ENCODE data around the gene PFDN5. TPM values are rescaled to one million over a fixed set of nuclear protein-coding genes. Genes with fewer than 3 reads are reported as not detected.

PFDN5 gene
- polyA plus RNA-seq, 1 experiment = 965 TPM

DNA sequence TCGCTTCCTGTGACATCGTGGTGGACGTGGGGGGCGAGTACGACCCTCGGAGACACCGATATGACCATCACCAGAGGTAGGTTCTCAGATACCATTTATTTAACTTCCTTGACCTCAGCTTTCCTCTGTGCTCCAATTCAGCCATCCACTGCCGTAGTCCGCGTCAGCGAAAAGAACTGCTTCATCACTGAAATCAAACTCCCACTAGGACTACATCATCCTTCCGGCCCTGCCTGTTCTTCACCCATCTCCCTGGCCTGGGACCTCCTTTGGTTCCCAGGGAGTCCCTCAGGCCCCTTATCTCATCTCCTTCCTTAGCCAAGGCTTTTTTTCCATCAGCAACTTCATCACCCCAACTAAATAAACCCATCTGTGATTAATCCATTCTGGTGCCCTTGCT is 4.8 kb downstream of the PFDN5 start:
- TF ChIP-seq, protein P1, sequence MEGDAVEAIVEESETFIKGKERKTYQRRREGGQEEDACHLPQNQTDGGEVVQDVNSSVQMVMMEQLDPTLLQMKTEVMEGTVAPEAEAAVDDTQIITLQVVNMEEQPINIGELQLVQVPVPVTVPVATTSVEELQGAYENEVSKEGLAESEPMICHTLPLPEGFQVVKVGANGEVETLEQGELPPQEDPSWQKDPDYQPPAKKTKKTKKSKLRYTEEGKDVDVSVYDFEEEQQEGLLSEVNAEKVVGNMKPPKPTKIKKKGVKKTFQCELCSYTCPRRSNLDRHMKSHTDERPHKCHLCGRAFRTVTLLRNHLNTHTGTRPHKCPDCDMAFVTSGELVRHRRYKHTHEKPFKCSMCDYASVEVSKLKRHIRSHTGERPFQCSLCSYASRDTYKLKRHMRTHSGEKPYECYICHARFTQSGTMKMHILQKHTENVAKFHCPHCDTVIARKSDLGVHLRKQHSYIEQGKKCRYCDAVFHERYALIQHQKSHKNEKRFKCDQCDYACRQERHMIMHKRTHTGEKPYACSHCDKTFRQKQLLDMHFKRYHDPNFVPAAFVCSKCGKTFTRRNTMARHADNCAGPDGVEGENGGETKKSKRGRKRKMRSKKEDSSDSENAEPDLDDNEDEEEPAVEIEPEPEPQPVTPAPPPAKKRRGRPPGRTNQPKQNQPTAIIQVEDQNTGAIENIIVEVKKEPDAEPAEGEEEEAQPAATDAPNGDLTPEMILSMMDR (IDR thresholded peaks at IDR 0.05; ENCODE audit: insufficient read depth, low read depth, low read length) = no peak
- peaks cover 7% of the 10 kb centered on the region for H3K36me3 ChIP-seq (ENCODE audit: control insufficient read depth, insufficient read depth, low read length)
- peak overlapping the region; percentile 80 for H3K4me3 ChIP-seq (ENCODE audit: low read depth, low read length)
- no peak for DNase-seq (ENCODE audit: low read depth)
- no peaks in the 10 kb centered on the region for H3K27me3 ChIP-seq (ENCODE audit: control insufficient read depth, insufficient read depth, low read length)
- CTCF ChIA-PET = interaction anchor here (1.7 to 6.3 kb wide), 3 partner anchors 21 to 93 kb away, joined by 6 to 39 read pairs (median 33); partner anchors contain the start of genes AAAS and ITGB7
- POLR2A ChIA-PET = no interaction called here

DNA sequence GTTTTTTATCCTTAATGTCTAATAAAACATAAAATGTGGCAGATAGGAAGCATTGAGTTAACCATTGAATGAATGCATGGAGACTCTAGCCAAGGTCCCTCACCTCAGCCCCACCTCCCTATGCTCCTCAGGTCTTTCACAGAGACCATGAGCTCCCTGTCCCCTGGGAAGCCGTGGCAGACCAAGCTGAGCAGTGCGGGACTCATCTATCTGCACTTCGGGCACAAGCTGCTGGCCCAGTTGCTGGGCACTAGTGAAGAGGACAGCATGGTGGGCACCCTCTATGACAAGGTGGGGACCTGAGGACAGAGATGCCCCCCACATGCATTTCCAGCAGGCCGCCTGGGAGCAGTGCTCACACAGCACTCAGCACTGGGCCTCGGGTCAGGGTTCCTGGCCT is 7.6 kb downstream of the PFDN5 start:
- POLR2A ChIA-PET = no interaction called here
- Histone ChIP-seq H3K36me3 (ENCODE audit: control insufficient read depth, insufficient read depth, low read length) (peaks cover 19% of the 10 kb centered on the region), H3K4me3 (ENCODE audit: low read depth, low read length) (no peak overlapping the region), H3K27me3 (ENCODE audit: control insufficient read depth, insufficient read depth, low read length) (no peaks in the 10 kb centered on the region)
- no peak for DNase-seq (ENCODE audit: low read depth)
- CTCF ChIA-PET = interaction anchor here (1.5 to 3.5 kb wide), 3 partner anchors 18 to 237 kb away, joined by 3 to 18 read pairs (median 6); partner anchors contain the start of gene AAAS
- TF ChIP-seq, protein P1 (IDR thresholded peaks at IDR 0.05; ENCODE audit: insufficient read depth, low read depth, low read length) = no peak

DNA sequence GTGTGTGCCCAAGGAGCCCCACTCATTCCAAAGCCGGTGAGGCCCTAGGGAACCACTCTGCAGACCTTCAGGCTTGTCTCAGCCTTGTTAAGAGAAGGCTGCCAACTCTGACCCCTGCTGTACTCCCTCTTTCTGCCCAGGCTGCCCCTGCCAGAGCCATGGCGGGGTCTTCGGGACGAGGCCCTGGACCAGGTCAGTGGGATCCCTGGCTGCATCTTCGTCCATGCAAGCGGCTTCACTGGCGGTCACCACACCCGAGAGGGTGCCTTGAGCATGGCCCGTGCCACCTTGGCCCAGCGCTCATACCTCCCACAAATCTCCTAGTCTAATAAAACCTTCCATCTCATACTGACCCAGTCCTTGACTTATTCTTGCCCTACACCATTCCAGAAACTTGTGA is 11.5 kb downstream of the PFDN5 start:
- CTCF ChIA-PET = interaction anchor here (1.4 kb wide), 1 partner anchor 15 kb away, joined by 3 read pairs; no protein-coding TSS in a partner anchor

DNA sequence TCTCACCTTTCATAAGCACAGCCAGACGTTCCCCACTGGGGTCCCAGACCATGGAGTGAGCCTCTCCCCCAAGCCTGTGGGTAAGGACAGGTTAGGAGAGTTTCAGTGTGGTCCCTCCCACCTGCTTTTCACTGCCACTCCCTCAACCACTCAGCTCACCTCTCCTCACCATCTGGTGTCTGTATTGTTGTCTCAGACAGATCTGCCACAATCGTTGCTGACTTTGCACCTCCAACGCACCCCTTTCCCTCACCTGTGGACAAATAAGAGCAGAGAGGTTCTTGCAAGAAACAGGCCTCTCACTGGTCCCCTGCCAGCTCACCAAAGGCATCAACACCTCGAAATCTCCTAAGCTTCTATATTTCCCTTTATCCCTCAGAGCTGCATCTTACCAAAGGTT is 12.9 kb downstream of the PFDN5 start:
- H3K27me3 ChIP-seq (ENCODE audit: control insufficient read depth, insufficient read depth, low read length) = no peaks in the 10 kb centered on the region
- H3K4me3 ChIP-seq (ENCODE audit: low read depth, low read length) = no peak overlapping the region
- CTCF ChIA-PET = interaction anchor here (0.9 to 5.4 kb wide), 3 partner anchors 13 to 95 kb away, joined by 3 to 29 read pairs (median 3); partner anchors contain the start of gene AAAS
- POLR2A ChIA-PET = no interaction called here
- H3K36me3 ChIP-seq (ENCODE audit: control insufficient read depth, insufficient read depth, low read length) = peaks cover 23% of the 10 kb centered on the region
- no peak for DNase-seq (ENCODE audit: low read depth)
- TF ChIP-seq, protein P1 (IDR thresholded peaks at IDR 0.05; ENCODE audit: insufficient read depth, low read depth, low read length) = no peak

More for the DNA sequence above, 11.5 kb downstream of the PFDN5 start:
- Histone ChIP-seq H3K36me3 (ENCODE audit: control insufficient read depth, insufficient read depth, low read length) (peaks cover 28% of the 10 kb centered on the region), H3K4me3 (ENCODE audit: low read depth, low read length) (no peak overlapping the region), H3K27me3 (ENCODE audit: control insufficient read depth, insufficient read depth, low read length) (no peaks in the 10 kb centered on the region)
- POLR2A ChIA-PET = no interaction called here
- TF ChIP-seq, protein P1 (IDR thresholded peaks at IDR 0.05; ENCODE audit: insufficient read depth, low read depth, low read length) = no peak
- no peak for DNase-seq (ENCODE audit: low read depth)

DNA sequence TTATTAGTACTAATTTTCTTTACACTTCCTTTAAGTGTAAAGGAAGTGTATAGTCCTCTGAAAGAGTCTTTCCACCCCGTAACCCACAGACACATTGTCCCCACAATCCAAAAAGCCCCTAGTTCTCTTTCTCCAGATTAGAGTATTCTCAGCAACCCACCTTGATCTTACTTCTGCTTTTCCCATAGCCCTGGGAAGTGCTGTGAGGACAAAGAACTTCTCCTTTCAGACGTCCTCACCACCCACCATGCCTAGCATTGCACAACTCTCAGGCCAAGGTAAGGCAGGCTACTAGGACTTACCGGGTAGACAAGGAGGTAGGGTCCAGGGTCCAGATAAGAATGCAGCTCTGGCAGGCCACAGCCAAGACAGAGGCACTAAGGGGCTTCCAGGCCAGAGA is 18.7 kb downstream of the PFDN5 start:
- H3K36me3 ChIP-seq (ENCODE audit: control insufficient read depth, insufficient read depth, low read length) = peaks cover 11% of the 10 kb centered on the region
- H3K4me3 ChIP-seq (ENCODE audit: low read depth, low read length) = no peak overlapping the region
- no peaks in the 10 kb centered on the region for H3K27me3 ChIP-seq (ENCODE audit: control insufficient read depth, insufficient read depth, low read length)
- CTCF ChIA-PET = no interaction called here
- TF ChIP-seq, protein P1 (IDR thresholded peaks at IDR 0.05; ENCODE audit: insufficient read depth, low read depth, low read length) = no peak
- DNase-seq (ENCODE audit: low read depth) = no peak
- POLR2A ChIA-PET = interaction anchor here (0.6 kb wide), 1 partner anchor 10 kb away, joined by 3 read pairs; no protein-coding TSS in a partner anchor
